Measurements from ENCODE around the gene ETNPPL. TPM values are rescaled to one million over a fixed set of nuclear protein-coding genes. Genes with fewer than 3 reads are reported as not detected.

Gene ETNPPL
- total RNA-seq, 1 experiment from 2014 or later, result not detected

- Histone ChIP-seq H3K9me2 (replicated peaks; ENCODE audit: low read length) (no peaks in the 10 kb centered on the region), H3K36me3 (ENCODE audit: low read depth, low read length) (no peaks in the 10 kb centered on the region), H3K79me2 (ENCODE audit: low read length) (no peaks in the 10 kb centered on the region), H3K4me2 (ENCODE audit: low read length) (no peak overlapping the region), H3K27me3 (ENCODE audit: low read length) (peaks cover 9% of the 10 kb centered on the region), H2AFZ (ENCODE audit: low read length) (no peak overlapping the region), H4K20me1 (ENCODE audit: low read length) (no peaks in the 10 kb centered on the region), H3K27ac (ENCODE audit: low read length) (no peak overlapping the region), H3K4me1 (ENCODE audit: insufficient read depth, low read length) (no peaks in the 10 kb centered on the region), H3K9me3 (ENCODE audit: low read length) (no peaks in the 10 kb centered on the region), H3K9ac (ENCODE audit: low read length) (no peak overlapping the region), H3F3A (ENCODE audit: low read length, unreplicated experiment) (no peaks in the 10 kb centered on the region), H3K4me3 (ENCODE audit: low read length) (no peak overlapping the region)
- ChIA-PET CTCF (no interaction called here), POLR2A (ENCODE audit: unreplicated experiment) (no interaction called here)
- BruUV-seq (replicated peaks), result no TSS peak
- intact Hi-C loops (cut with micrococcal nuclease), result no loop called here
- ATAC-seq (no peak), DNase-seq (no peak)
- no peak for TF ChIP-seq EZH2 (IDR thresholded peaks at IDR 0.05; ENCODE audit: low read length, unreplicated experiment)
- TF ChIP-seq, protein P1, sequence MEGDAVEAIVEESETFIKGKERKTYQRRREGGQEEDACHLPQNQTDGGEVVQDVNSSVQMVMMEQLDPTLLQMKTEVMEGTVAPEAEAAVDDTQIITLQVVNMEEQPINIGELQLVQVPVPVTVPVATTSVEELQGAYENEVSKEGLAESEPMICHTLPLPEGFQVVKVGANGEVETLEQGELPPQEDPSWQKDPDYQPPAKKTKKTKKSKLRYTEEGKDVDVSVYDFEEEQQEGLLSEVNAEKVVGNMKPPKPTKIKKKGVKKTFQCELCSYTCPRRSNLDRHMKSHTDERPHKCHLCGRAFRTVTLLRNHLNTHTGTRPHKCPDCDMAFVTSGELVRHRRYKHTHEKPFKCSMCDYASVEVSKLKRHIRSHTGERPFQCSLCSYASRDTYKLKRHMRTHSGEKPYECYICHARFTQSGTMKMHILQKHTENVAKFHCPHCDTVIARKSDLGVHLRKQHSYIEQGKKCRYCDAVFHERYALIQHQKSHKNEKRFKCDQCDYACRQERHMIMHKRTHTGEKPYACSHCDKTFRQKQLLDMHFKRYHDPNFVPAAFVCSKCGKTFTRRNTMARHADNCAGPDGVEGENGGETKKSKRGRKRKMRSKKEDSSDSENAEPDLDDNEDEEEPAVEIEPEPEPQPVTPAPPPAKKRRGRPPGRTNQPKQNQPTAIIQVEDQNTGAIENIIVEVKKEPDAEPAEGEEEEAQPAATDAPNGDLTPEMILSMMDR (conservative IDR thresholded peaks at IDR 0.05; ENCODE audit: low read depth, low read length), result no peak
- TF ChIP-seq EZH2phosphoT487 (IDR thresholded peaks at IDR 0.05; ENCODE audit: borderline replicate concordance, low read length), result no peak
Measured at GRCh38 chr4:108772402-108772801, 9.5 kb upstream of the ETNPPL start.

DNA sequence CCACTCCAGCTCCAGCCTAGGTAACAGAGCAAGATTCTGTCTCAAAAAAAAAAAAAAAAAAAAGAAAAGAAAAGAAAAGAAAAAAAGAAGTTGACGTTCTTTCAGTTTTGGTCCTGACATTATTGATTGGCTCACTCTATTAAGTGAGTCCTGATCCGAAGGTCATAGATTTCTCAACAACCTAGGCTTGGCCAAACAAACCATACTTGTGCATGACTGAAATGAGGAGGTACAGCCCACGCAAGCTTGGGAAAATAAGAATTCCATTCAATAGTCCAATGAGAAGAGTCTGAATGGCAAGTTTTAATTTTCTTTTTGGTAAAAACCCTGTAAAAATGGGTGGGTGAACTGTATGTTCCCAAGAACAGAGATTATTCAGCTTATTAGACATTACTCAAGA, 3.2 kb upstream of the ETNPPL start:
- Histone ChIP-seq H3K9ac (ENCODE audit: low read length) (no peak overlapping the region), H3F3A (ENCODE audit: low read length, unreplicated experiment) (no peaks in the 10 kb centered on the region), H3K36me3 (ENCODE audit: low read depth, low read length) (no peaks in the 10 kb centered on the region), H4K20me1 (ENCODE audit: low read length) (no peaks in the 10 kb centered on the region), H3K79me2 (ENCODE audit: low read length) (no peaks in the 10 kb centered on the region), H3K9me2 (replicated peaks; ENCODE audit: low read length) (no peaks in the 10 kb centered on the region), H3K27ac (ENCODE audit: low read length) (no peak overlapping the region), H3K4me2 (ENCODE audit: low read length) (no peak overlapping the region), H3K4me1 (ENCODE audit: insufficient read depth, low read length) (0 out of 2 replicates have a peak, but pooled peaks cover 4% of the 10 kb centered on the region), H3K27me3 (ENCODE audit: low read length) (peaks cover 25% of the 10 kb centered on the region), H3K9me3 (ENCODE audit: low read length) (no peaks in the 10 kb centered on the region), H3K4me3 (ENCODE audit: low read length) (no peak overlapping the region), H2AFZ (ENCODE audit: low read length) (no peak overlapping the region)
- DNase-seq (no peak), ATAC-seq (no peak)
- intact Hi-C loops (cut with micrococcal nuclease), result no loop called here
- ChIA-PET CTCF (no interaction called here), POLR2A (ENCODE audit: unreplicated experiment) (no interaction called here)
- no TSS peak for BruUV-seq (replicated peaks)
- TF ChIP-seq EZH2phosphoT487 (IDR thresholded peaks at IDR 0.05; ENCODE audit: borderline replicate concordance, low read length), result no peak
- TF ChIP-seq, protein P1 (conservative IDR thresholded peaks at IDR 0.05; ENCODE audit: low read depth, low read length), result no peak
- no peak for TF ChIP-seq EZH2 (IDR thresholded peaks at IDR 0.05; ENCODE audit: low read length, unreplicated experiment)

- no peak for DNase-seq
- H3K36me3 ChIP-seq (ENCODE audit: low read depth, low read length), result no peaks in the 10 kb centered on the region
- no peak overlapping the region for H3K4me2 ChIP-seq (ENCODE audit: low read length)
- ChIA-PET POLR2A (ENCODE audit: unreplicated experiment) (no interaction called here), CTCF (no interaction called here)
- no peak for ATAC-seq
- H3K4me1 ChIP-seq (ENCODE audit: insufficient read depth, low read length), result 0 out of 2 replicates have a peak, but pooled peaks cover 4% of the 10 kb centered on the region
- no peaks in the 10 kb centered on the region for H4K20me1 ChIP-seq (ENCODE audit: low read length)
- no peak overlapping the region for H3K9ac ChIP-seq (ENCODE audit: low read length)
- H3F3A ChIP-seq (ENCODE audit: low read length, unreplicated experiment), result no peaks in the 10 kb centered on the region
- no peak overlapping the region for H3K4me3 ChIP-seq (ENCODE audit: low read length)
- BruUV-seq (replicated peaks), result no TSS peak
- no peaks in the 10 kb centered on the region for H3K79me2 ChIP-seq (ENCODE audit: low read length)
- H3K9me3 ChIP-seq (ENCODE audit: low read length), result no peaks in the 10 kb centered on the region
- no peak overlapping the region for H3K27ac ChIP-seq (ENCODE audit: low read length)
- intact Hi-C loops (cut with micrococcal nuclease), result no loop called here
- no peak overlapping the region for H2AFZ ChIP-seq (ENCODE audit: low read length)
- H3K9me2 ChIP-seq (replicated peaks; ENCODE audit: low read length), result no peaks in the 10 kb centered on the region
- TF ChIP-seq EZH2 (IDR thresholded peaks at IDR 0.05; ENCODE audit: low read length, unreplicated experiment) (no peak), EZH2phosphoT487 (IDR thresholded peaks at IDR 0.05; ENCODE audit: borderline replicate concordance, low read length) (no peak)
- TF ChIP-seq, protein P1 (conservative IDR thresholded peaks at IDR 0.05; ENCODE audit: low read depth, low read length), result no peak
- H3K27me3 ChIP-seq (ENCODE audit: low read length), result peaks cover 41% of the 10 kb centered on the region
Measured at GRCh38 chr4:108763986-108764385, 1.1 kb upstream of the ETNPPL start.
